ENCODE data around the gene KIF20A.

DNA sequence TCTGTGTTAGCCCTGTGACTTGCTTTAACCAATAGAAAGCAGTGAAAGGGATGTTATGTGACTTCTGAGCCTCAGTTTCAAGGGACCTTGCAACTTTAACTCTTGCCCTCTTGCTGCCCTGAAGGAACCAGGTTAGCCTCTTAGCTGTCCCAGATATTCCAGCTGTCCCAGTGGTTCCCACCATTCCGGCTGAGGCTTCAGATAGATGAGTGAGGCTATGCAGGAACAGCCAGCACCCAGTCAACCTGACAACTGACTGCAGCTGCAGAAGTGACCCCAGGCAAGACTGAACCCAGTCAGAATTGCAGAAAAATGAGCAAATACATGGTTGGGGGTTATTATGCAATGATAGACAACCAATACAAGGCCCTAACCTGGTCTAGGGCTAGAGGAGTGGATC lies 44.6 kb downstream of the KIF20A start:
- TF ChIP-seq, protein P1, sequence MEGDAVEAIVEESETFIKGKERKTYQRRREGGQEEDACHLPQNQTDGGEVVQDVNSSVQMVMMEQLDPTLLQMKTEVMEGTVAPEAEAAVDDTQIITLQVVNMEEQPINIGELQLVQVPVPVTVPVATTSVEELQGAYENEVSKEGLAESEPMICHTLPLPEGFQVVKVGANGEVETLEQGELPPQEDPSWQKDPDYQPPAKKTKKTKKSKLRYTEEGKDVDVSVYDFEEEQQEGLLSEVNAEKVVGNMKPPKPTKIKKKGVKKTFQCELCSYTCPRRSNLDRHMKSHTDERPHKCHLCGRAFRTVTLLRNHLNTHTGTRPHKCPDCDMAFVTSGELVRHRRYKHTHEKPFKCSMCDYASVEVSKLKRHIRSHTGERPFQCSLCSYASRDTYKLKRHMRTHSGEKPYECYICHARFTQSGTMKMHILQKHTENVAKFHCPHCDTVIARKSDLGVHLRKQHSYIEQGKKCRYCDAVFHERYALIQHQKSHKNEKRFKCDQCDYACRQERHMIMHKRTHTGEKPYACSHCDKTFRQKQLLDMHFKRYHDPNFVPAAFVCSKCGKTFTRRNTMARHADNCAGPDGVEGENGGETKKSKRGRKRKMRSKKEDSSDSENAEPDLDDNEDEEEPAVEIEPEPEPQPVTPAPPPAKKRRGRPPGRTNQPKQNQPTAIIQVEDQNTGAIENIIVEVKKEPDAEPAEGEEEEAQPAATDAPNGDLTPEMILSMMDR (conservative IDR thresholded peaks at IDR 0.05; ENCODE audit: low read depth, low read length), result no peak
- TF ChIP-seq EZH2 (IDR thresholded peaks at IDR 0.05; ENCODE audit: borderline replicate concordance, low read depth, low read length, poor library complexity, severe bottlenecking), result no peak

All from A673 (cell line).